Measurements from ENCODE around the gene EPN2. TPM values are rescaled to one million over a fixed set of nuclear protein-coding genes. Genes with fewer than 3 reads are reported as not detected.
A peak's percentile ranks its signal among the peaks of the same experiment; 100 is the strongest.

Gene EPN2
- total RNA-seq, 3 donors from 2014 or later (not counting 1 experiment from before 2014, with no cell fraction given) = 2.0 to 13.8 (median 4.9) TPM

DNA sequence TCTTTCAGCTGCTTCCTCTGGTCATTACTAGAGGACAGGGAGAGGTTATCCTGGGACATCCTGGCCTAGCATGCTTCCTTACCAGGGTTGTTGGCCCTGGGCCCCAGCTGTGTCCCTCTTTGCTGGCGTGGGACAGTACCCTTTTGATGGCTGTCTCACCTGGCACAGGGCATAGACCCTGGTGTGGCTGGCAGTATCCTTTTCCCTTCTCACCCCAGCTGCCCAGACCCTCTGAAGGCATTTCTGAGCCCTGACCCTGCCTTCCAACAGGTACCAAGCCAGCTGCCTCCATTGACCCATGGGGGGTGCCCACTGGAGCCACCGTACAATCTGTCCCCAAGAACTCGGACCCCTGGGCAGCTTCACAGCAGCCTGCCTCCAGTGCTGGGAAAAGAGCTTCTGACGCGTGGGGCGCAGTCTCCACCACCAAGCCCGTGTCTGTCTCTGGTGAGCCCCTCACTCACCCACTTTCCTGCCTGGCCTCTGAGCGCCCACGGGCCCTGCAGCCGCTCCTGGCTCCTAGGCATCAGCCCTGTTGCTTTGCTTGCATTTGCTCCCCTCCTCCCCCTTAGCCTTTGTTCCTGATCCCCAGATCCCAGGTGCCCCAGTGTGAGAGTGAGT is 91.4 kb downstream of the EPN2 start:
- Histone ChIP-seq H3K9me3 (ENCODE audit: control insufficient read depth, insufficient read depth, low read length) (no peaks in the 10 kb centered on the region), H3K36me3 (ENCODE audit: control insufficient read depth, insufficient read depth, low read length) (no peaks in the 10 kb centered on the region), H3K4me3 (ENCODE audit: low read length) (no peak overlapping the region), H3K27ac (ENCODE audit: low read length) (no peak overlapping the region), H3K27me3 (ENCODE audit: control insufficient read depth, insufficient read depth, low read length) (no peaks in the 10 kb centered on the region), H3K4me1 (ENCODE audit: control insufficient read depth, insufficient read depth, low read length) (no peaks in the 10 kb centered on the region)
- 89% methylated on average over 10 of the region's 10 CpGs for WGBS (ENCODE audit: insufficient coverage)
- H3K27me3 Mint-ChIP-seq (ENCODE audit: low read depth in 2 of 2) = peaks cover 2 to 18% of the 10 kb centered on the region in 2 donors
- no peak overlapping the region for H3K27ac Mint-ChIP-seq
- H3K9me3 Mint-ChIP-seq = no peaks in the 10 kb centered on the region
- TF ChIP-seq, protein P1, sequence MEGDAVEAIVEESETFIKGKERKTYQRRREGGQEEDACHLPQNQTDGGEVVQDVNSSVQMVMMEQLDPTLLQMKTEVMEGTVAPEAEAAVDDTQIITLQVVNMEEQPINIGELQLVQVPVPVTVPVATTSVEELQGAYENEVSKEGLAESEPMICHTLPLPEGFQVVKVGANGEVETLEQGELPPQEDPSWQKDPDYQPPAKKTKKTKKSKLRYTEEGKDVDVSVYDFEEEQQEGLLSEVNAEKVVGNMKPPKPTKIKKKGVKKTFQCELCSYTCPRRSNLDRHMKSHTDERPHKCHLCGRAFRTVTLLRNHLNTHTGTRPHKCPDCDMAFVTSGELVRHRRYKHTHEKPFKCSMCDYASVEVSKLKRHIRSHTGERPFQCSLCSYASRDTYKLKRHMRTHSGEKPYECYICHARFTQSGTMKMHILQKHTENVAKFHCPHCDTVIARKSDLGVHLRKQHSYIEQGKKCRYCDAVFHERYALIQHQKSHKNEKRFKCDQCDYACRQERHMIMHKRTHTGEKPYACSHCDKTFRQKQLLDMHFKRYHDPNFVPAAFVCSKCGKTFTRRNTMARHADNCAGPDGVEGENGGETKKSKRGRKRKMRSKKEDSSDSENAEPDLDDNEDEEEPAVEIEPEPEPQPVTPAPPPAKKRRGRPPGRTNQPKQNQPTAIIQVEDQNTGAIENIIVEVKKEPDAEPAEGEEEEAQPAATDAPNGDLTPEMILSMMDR (IDR thresholded peaks at IDR 0.05) = no peak
- DNase-seq (no peak), ATAC-seq (peak in 1 of 3 donors; percentile 19)
- no peak overlapping the region for H3K4me3 Mint-ChIP-seq
- no peaks in the 10 kb centered on the region for H3K4me1 Mint-ChIP-seq
- intact Hi-C loops (cut with micrococcal nuclease) = no loop called here
- H3K36me3 Mint-ChIP-seq = peaks cover 10% of the 10 kb centered on the region

DNA sequence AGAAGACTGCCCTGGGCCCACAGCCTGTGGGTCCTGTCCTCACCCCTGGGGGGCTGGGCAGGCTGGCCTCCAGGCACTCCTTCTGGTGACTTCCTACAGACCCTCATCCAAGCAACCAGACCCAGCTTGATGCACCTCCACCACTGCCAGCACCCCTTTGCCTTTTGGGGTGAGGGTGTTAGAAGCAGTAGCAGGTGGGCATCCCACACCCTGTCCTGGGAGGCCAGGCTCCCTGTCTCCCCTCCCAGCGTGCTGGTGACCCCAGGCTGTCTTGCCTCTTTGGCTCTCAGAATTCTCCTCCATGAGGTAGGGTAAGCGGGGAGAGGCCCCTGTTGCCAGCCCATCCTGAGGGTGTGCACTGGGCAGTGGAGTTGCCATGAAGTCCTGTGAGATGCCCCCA is 92.0 kb downstream of the EPN2 start:
- Mint-ChIP-seq H3K27ac (no peak overlapping the region), H3K4me1 (no peaks in the 10 kb centered on the region), H3K4me3 (no peak overlapping the region), H3K9me3 (no peaks in the 10 kb centered on the region), H3K27me3 (ENCODE audit: low read depth in 2 of 2) (peaks cover 2 to 13% of the 10 kb centered on the region in 2 donors), H3K36me3 (peaks cover 10% of the 10 kb centered on the region)
- H3K9me3 ChIP-seq (ENCODE audit: control insufficient read depth, insufficient read depth, low read length) = no peaks in the 10 kb centered on the region
- no peaks in the 10 kb centered on the region for H3K36me3 ChIP-seq (ENCODE audit: control insufficient read depth, insufficient read depth, low read length)
- ATAC-seq (no peak), DNase-seq (no peak)
- no peaks in the 10 kb centered on the region for H3K4me1 ChIP-seq (ENCODE audit: control insufficient read depth, insufficient read depth, low read length)
- H3K27ac ChIP-seq (ENCODE audit: low read length) = no peak overlapping the region
- TF ChIP-seq, protein P1 (IDR thresholded peaks at IDR 0.05) = no peak
- no peaks in the 10 kb centered on the region for H3K27me3 ChIP-seq (ENCODE audit: control insufficient read depth, insufficient read depth, low read length)
- no peak overlapping the region for H3K4me3 ChIP-seq (ENCODE audit: low read length)
- 88% methylated on average over 2 of the region's 2 CpGs for WGBS (ENCODE audit: insufficient coverage)
- intact Hi-C loops (cut with micrococcal nuclease) = no loop called here

DNA sequence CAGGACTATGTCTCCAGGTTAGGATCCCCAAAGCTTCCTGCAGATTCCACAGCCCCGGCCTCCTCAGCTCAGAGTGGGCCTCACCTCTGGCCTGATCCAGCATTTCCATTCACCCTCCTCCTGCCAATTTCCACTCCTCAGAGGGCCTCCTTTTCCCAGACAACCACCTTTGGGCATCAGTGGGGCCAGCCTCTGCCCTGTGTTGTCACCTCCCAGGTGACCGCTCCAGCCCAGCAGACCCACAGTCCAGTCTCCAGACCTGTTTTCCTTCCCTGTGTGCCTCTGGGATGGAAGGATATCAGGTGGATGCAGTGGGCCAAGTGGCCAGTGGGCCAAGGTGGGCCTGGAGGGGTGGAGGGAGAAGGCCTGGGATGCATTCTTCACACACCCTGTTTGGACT is 92.7 kb downstream of the EPN2 start:
- H3K4me1 Mint-ChIP-seq = no peaks in the 10 kb centered on the region
- no peak overlapping the region for H3K4me3 Mint-ChIP-seq
- ATAC-seq = no peak
- no peaks in the 10 kb centered on the region for H3K4me1 ChIP-seq (ENCODE audit: control insufficient read depth, insufficient read depth, low read length)
- H3K36me3 Mint-ChIP-seq = peaks cover 10% of the 10 kb centered on the region
- WGBS (ENCODE audit: insufficient coverage) = 98% methylated on average over 2 of the region's 2 CpGs
- DNase-seq = no peak
- H3K27ac Mint-ChIP-seq = no peak overlapping the region
- H3K4me3 ChIP-seq (ENCODE audit: low read length) = no peak overlapping the region
- H3K9me3 ChIP-seq (ENCODE audit: control insufficient read depth, insufficient read depth, low read length) = no peaks in the 10 kb centered on the region
- no peaks in the 10 kb centered on the region for H3K36me3 ChIP-seq (ENCODE audit: control insufficient read depth, insufficient read depth, low read length)
- H3K27ac ChIP-seq (ENCODE audit: low read length) = no peak overlapping the region
- TF ChIP-seq, protein P1 (IDR thresholded peaks at IDR 0.05) = no peak
- H3K27me3 ChIP-seq (ENCODE audit: control insufficient read depth, insufficient read depth, low read length) = no peaks in the 10 kb centered on the region
- H3K9me3 Mint-ChIP-seq = no peaks in the 10 kb centered on the region
- H3K27me3 Mint-ChIP-seq (ENCODE audit: low read depth in 2 of 2) = peaks cover 2 to 9% of the 10 kb centered on the region in 2 donors
- intact Hi-C loops (cut with micrococcal nuclease) = no loop called here

DNA sequence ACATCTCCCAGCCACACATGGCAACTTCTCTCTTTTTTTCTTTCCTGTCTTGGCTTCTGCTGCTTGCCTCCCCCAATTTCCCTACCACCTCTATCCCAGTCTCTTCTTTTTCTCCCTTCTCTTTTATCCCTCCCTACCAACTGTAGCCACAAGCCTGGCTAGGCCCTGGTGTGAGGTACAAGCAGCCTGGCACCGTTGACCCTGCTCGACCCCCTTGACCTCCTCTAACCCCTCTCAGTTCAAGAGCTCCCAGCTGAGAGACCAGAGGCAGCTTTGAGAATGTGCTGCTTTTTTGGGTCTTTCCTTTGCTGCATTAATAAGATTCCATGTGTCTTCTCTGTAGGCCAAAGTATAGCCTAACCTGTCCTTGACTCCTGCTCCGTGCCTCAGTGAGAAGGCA is 93.1 kb downstream of the EPN2 start:
- Mint-ChIP-seq H3K36me3 (peaks cover 6% of the 10 kb centered on the region), H3K27ac (no peak overlapping the region), H3K4me3 (no peak overlapping the region), H3K27me3 (ENCODE audit: low read depth in 2 of 2) (peaks cover 2 to 9% of the 10 kb centered on the region in 2 donors), H3K9me3 (no peaks in the 10 kb centered on the region), H3K4me1 (no peaks in the 10 kb centered on the region)
- Histone ChIP-seq H3K4me3 (ENCODE audit: low read length) (no peak overlapping the region), H3K27me3 (ENCODE audit: control insufficient read depth, insufficient read depth, low read length) (no peaks in the 10 kb centered on the region), H3K27ac (ENCODE audit: low read length) (no peak overlapping the region), H3K36me3 (ENCODE audit: control insufficient read depth, insufficient read depth, low read length) (no peaks in the 10 kb centered on the region), H3K4me1 (ENCODE audit: control insufficient read depth, insufficient read depth, low read length) (no peaks in the 10 kb centered on the region), H3K9me3 (ENCODE audit: control insufficient read depth, insufficient read depth, low read length) (no peaks in the 10 kb centered on the region)
- intact Hi-C loops (cut with micrococcal nuclease) = no loop called here
- DNase-seq (no peak), ATAC-seq (no peak)
- WGBS (ENCODE audit: insufficient coverage) = 89% methylated on average over 3 of the region's 3 CpGs
- TF ChIP-seq, protein P1 (IDR thresholded peaks at IDR 0.05) = no peak

All from natural killer cell (primary cell).